Measurements from ENCODE around the gene JARID2. TPM values are rescaled to one million over a fixed set of nuclear protein-coding genes. Genes with fewer than 3 reads are reported as not detected.

Gene JARID2
- total and polyA plus RNA-seq, 10 of the 15 experiments (the other 5 are each of a cell fraction or from before 2014, with no cell fraction given), result 4.2 to 21.6 (median 11.7) TPM

GRCh38 chr6:15499591-15499990 lies 253.7 kb downstream of the JARID2 start:
- BruUV-seq (replicated peaks), result no TSS peak
- FAIRE-seq (no peak), DNase-seq (ENCODE audit: low read depth, low spot score) (no peak), ATAC-seq (no peak)
- Histone ChIP-seq H4K20me1 (ENCODE audit: control insufficient read depth, insufficient read depth) (no peaks in the 10 kb centered on the region), H3K4me3 (no peak overlapping the region), H3K4me2 (ENCODE audit: control insufficient read depth, insufficient read depth) (no peak overlapping the region), H3K27me3 (replicated peaks in 1 of 2; ENCODE audit: control insufficient read depth in 2 of 2, insufficient read depth in 2 of 2, low read length in 1 of 2) (no peaks in the 10 kb centered on the region), H3K4me1 (ENCODE audit: control insufficient read depth, insufficient read depth, low read length) (no peaks in the 10 kb centered on the region), H3K79me2 (ENCODE audit: control insufficient read depth, insufficient read depth, low read length) (no peaks in the 10 kb centered on the region), H2AFZ (ENCODE audit: control insufficient read depth, low read depth, low read length) (no peak overlapping the region), H3K9me3 (replicated peaks; ENCODE audit: control insufficient read depth, insufficient read depth, low read length) (no peaks in the 10 kb centered on the region), H3K27ac (ENCODE audit: control insufficient read depth, insufficient read depth) (no peak overlapping the region), H3K36me3 (ENCODE audit: control insufficient read depth in 2 of 2, insufficient read depth in 2 of 2, low read length in 1 of 2) (peaks cover 26 to 55% of the 10 kb centered on the region in 2 experiments), H3K9ac (ENCODE audit: control insufficient read depth, insufficient read depth, low read length) (no peak overlapping the region)
- in situ Hi-C loops (cut with MboI) (loop anchor here (25.0 kb wide), 1 partner anchor 1287 kb away; no protein-coding TSS in a partner anchor), intact Hi-C loops (cut with micrococcal nuclease; ENCODE audit: unreplicated experiment) (no loop called here)
- TF ChIP-seq USF2 (IDR thresholded peaks at IDR 0.05; ENCODE audit: borderline replicate concordance, low read depth, low read length) (no peak), ELK1 (IDR thresholded peaks at IDR 0.05; ENCODE audit: low read depth, low read length) (no peak), BHLHE40 (IDR thresholded peaks at IDR 0.05; ENCODE audit: borderline replicate concordance in 1 of 2, low read depth in 2 of 2, low read length in 1 of 2) (no peak)
- 83% methylated on average over 9 of the region's 9 CpGs for WGBS (ENCODE audit: insufficient coverage, insufficient replicate concordance, low lambda C conversion rate, missing lambda C conversion rate)
- POLR2A ChIA-PET, result no interaction called here
- SMC1A ChIA-PET (ENCODE audit: uncharacterized antibody, unreplicated experiment), result no interaction called here
- RAD21 ChIA-PET (ENCODE audit: unreplicated experiment), result no interaction called here
- CTCF ChIA-PET, result no interaction called here

GRCh38 chr6:15500078-15500740 lies 254.3 kb downstream of the JARID2 start:
- H2AFZ ChIP-seq (ENCODE audit: control insufficient read depth, low read depth, low read length), result no peak overlapping the region
- no peak overlapping the region for H3K4me2 ChIP-seq (ENCODE audit: control insufficient read depth, insufficient read depth)
- no peak for FAIRE-seq
- no peaks in the 10 kb centered on the region for H3K9me3 ChIP-seq (replicated peaks; ENCODE audit: control insufficient read depth, insufficient read depth, low read length)
- H3K4me1 ChIP-seq (ENCODE audit: control insufficient read depth, insufficient read depth, low read length), result no peaks in the 10 kb centered on the region
- no peak for ATAC-seq
- intact Hi-C loops (cut with micrococcal nuclease; ENCODE audit: unreplicated experiment) (no loop called here), in situ Hi-C loops (cut with MboI) (no loop called here)
- H4K20me1 ChIP-seq (ENCODE audit: control insufficient read depth, insufficient read depth), result no peaks in the 10 kb centered on the region
- WGBS (ENCODE audit: insufficient coverage, insufficient replicate concordance, low lambda C conversion rate, missing lambda C conversion rate), result 88% methylated on average over 16 of the region's 16 CpGs
- no peak overlapping the region for H3K27ac ChIP-seq (ENCODE audit: control insufficient read depth, insufficient read depth)
- H3K36me3 ChIP-seq (ENCODE audit: control insufficient read depth in 2 of 2, insufficient read depth in 2 of 2, low read length in 1 of 2), result peaks cover 26 to 54% of the 10 kb centered on the region in 2 experiments
- no peak for DNase-seq (ENCODE audit: low read depth, low spot score)
- no peaks in the 10 kb centered on the region for H3K27me3 ChIP-seq (replicated peaks in 1 of 2; ENCODE audit: control insufficient read depth in 2 of 2, insufficient read depth in 2 of 2, low read length in 1 of 2)
- no peaks in the 10 kb centered on the region for H3K79me2 ChIP-seq (ENCODE audit: control insufficient read depth, insufficient read depth, low read length)
- no peak for TF ChIP-seq ZBTB33 (IDR thresholded peaks at IDR 0.05)
- peak; percentile 20; the same call in 1 of the 2 replicates for TF ChIP-seq POLR2A (IDR thresholded peaks at IDR 0.05; ENCODE audit: low read depth, low read length)
- H3K4me3 ChIP-seq, result no peak overlapping the region
- BruUV-seq (replicated peaks), result no TSS peak
- ChIA-PET RAD21 (ENCODE audit: unreplicated experiment) (no interaction called here), CTCF (no interaction called here), SMC1A (ENCODE audit: uncharacterized antibody, unreplicated experiment) (no interaction called here), POLR2A (no interaction called here)
- no peak overlapping the region for H3K9ac ChIP-seq (ENCODE audit: control insufficient read depth, insufficient read depth, low read length)
